Testis (tissue), 2 donors: ENCODE results near the gene SORT1.

Experiments used
- CTCF ChIP-seq, 3 experiments: fragments of 450-650 bp in 2 of 3; fragments of 200-600 bp in 1 of 3; sonication (generic) in 1 of 3; IDR thresholded peaks; one replicate each; pipeline ENCODE4 v1.5.1; 2016 to 2019; ENCODE audit warnings: antibody characterized with exemption in 3 of 3, mild to moderate bottlenecking in 2 of 3, moderate library complexity in 1 of 3
- POLR2A ChIP-seq: fragments of 450-650 bp; IDR thresholded peaks from one replicate; pipeline ENCODE4 v1.6.1; 2017; ENCODE audit warnings: antibody characterized with exemption, mild to moderate bottlenecking, moderate library complexity

- TF ChIP-seq CTCF (IDR thresholded peaks at IDR 0.05), result no peak
- no peak for TF ChIP-seq POLR2A
Measured at GRCh38 chr1:109412551-109412950, 14.8 kb upstream of the SORT1 start.
